OCI-LY7 (cell line): Measurements from ENCODE around the gene FYB2. TPM values are rescaled to one million over a fixed set of nuclear protein-coding genes. Genes with fewer than 3 reads are reported as not detected.

Experiments used
- BruUV-seq: library from RNA; stranded (reverse); fragments of 400-500 nt; replicated peaks from 2 replicates; lab custom pipeline; 2021; lab: Mats Ljungman, UMichigan
- CTCF ChIA-PET: fragments of 300-600 bp; sonication (Branson Sonifier 250); formaldehyde crosslinking; loops from one replicate; lab custom pipeline; 2022; ENCODE audit warnings: antibody characterized with exemption; ENCODE audit not compliant: unreplicated experiment; lab: Charles Lee
- POLR2A ChIA-PET: fragments of 300-600 bp; sonication (Branson Sonifier 250); formaldehyde crosslinking; loops from one replicate; lab custom pipeline; 2022; ENCODE audit warnings: antibody characterized with exemption; lab: Charles Lee
- DNase-seq: peaks from one replicate; pipeline ENCODE4 v3.0.0-alpha.2; 2015; ENCODE audit warnings: low spot score
- H2AFZ ChIP-seq: fragments of 200-600 bp; sonication (generic), shearing (Covaris generic); 2 replicates; pipeline ENCODE4 v1.6.1; 2014; ENCODE audit warnings: mild to moderate bottlenecking, antibody characterized with exemption, low read length, moderate library complexity
- H3K27ac ChIP-seq: fragments of 200-600 bp; sonication (generic); 2 replicates; pipeline ENCODE4 v1.5.1; 2014; ENCODE audit warnings: mixed run types, low read depth, mild to moderate bottlenecking, moderate library complexity, low read length, inconsistent platforms; ENCODE audit not compliant: poor library complexity, severe bottlenecking
- H3K36me3 ChIP-seq: fragments of 200-600 bp; sonication (generic); 2 replicates; pipeline ENCODE4 v1.6.1; 2014; ENCODE audit warnings: mild to moderate bottlenecking, antibody characterized with exemption, low read length, moderate library complexity, mixed read lengths; ENCODE audit not compliant: insufficient read depth
- H3K4me1 ChIP-seq: fragments of 200-600 bp; sonication (generic); 2 replicates; pipeline ENCODE4 v1.5.1; 2014; ENCODE audit warnings: mild to moderate bottlenecking, low read length; ENCODE audit not compliant: insufficient read depth, poor library complexity, severe bottlenecking
- H3K4me2 ChIP-seq: fragments of 200-600 bp; sonication (generic); 2 replicates; pipeline ENCODE4 v1.6.1; 2014; ENCODE audit warnings: mild to moderate bottlenecking, low read length
- H3K4me3 ChIP-seq: fragments of 200-600 bp; sonication (generic); 2 replicates; pipeline ENCODE4 v1.5.1; 2014; ENCODE audit warnings: mild to moderate bottlenecking, low read depth, low read length; ENCODE audit not compliant: poor library complexity, severe bottlenecking
- H3K79me2 ChIP-seq: fragments of 200-600 bp; sonication (generic); 2 replicates; pipeline ENCODE4 v1.6.1; 2016; ENCODE audit warnings: low read depth, mild to moderate bottlenecking, low read length, moderate library complexity, mixed read lengths; ENCODE audit not compliant: insufficient read depth
- H3K9me2 ChIP-seq: fragments of 200-600 bp; sonication (generic); 2 replicates; pipeline ENCODE4 v1.6.1; 2016; ENCODE audit warnings: mild to moderate bottlenecking, low read length, mixed read lengths; ENCODE audit not compliant: insufficient read depth
- H3K9me3 ChIP-seq: fragments of 200-600 bp; sonication (generic); 2 replicates; pipeline ENCODE4 v1.6.1; 2014; ENCODE audit warnings: mild to moderate bottlenecking, mixed run types, low read length, mixed read lengths
- H4K20me1 ChIP-seq: fragments of 200-600 bp; sonication (generic); 2 replicates; pipeline ENCODE4 v1.6.1; 2014; ENCODE audit warnings: mild to moderate bottlenecking, antibody characterized with exemption, low read length, moderate library complexity, mixed read lengths; ENCODE audit not compliant: insufficient read depth
- CTCF ChIP-seq: fragments of 200-600 bp; sonication (generic); conservative IDR thresholded peaks from 2 replicates; pipeline ENCODE4 v1.5.1; 2014; ENCODE audit warnings: mild to moderate bottlenecking, antibody characterized with exemption, low read length, moderate library complexity, mixed read lengths
- EZH2phosphoT487 ChIP-seq: fragments of 200-600 bp; sonication (generic); IDR thresholded peaks from 2 replicates; pipeline ENCODE4 v1.6.1; 2018; ENCODE audit warnings: low read depth, borderline replicate concordance, mild to moderate bottlenecking, mixed run types, antibody characterized with exemption, low read length, moderate library complexity, mixed read lengths
- intact Hi-C: fragments of 100-400 bp; cut with micrococcal nuclease; formaldehyde crosslinking; loops from one replicate; pipeline ENCODE4 v1.10.0; 2022; ENCODE audit not compliant: unreplicated experiment
- total RNA-seq, 2 experiments: library from RNA; depleted of rRNA in 1 of 2; stranded (reverse); fragments of >200 nt in 1 of 2; shearing (Covaris generic) in 1 of 2; gene quantifications; 2 replicates each; pipeline ENCODE4 v1.2.3, GENCODE V29; 2014 to 2022

The FYB2 gene
- total RNA-seq, 2 experiments from 2014 or later, result not detected

- no peak overlapping the region for H3K4me2 ChIP-seq
- CTCF ChIA-PET, result no interaction called here
- H3K79me2 ChIP-seq, result no peaks in the 10 kb centered on the region
- H3K4me3 ChIP-seq, result no peak overlapping the region
- DNase-seq, result no peak
- BruUV-seq, result no TSS peak
- no peak overlapping the region for H3K27ac ChIP-seq
- no peaks in the 10 kb centered on the region for H3K9me3 ChIP-seq
- POLR2A ChIA-PET, result no interaction called here
- no peaks in the 10 kb centered on the region for H3K9me2 ChIP-seq
- H3K36me3 ChIP-seq, result no peaks in the 10 kb centered on the region
- no peaks in the 10 kb centered on the region for H4K20me1 ChIP-seq
- TF ChIP-seq CTCF (no peak), EZH2phosphoT487 (no peak)
- no peak overlapping the region for H2AFZ ChIP-seq
- H3K4me1 ChIP-seq, result no peaks in the 10 kb centered on the region
- intact Hi-C loops, result no loop called here
Observed at GRCh38 chr1:56821462-56821797, 2.2 kb upstream of the FYB2 start.

- peak; percentile 56 for DNase-seq
- Histone ChIP-seq H3K9me3 (no peaks in the 10 kb centered on the region), H3K36me3 (no peaks in the 10 kb centered on the region), H2AFZ (no peak overlapping the region), H3K4me1 (no peaks in the 10 kb centered on the region), H3K4me2 (no peak overlapping the region), H3K4me3 (no peak overlapping the region), H3K79me2 (no peaks in the 10 kb centered on the region), H3K27ac (no peak overlapping the region), H3K9me2 (no peaks in the 10 kb centered on the region), H4K20me1 (no peaks in the 10 kb centered on the region)
- no peak for TF ChIP-seq EZH2phosphoT487
- peak; percentile 91 for TF ChIP-seq CTCF
- BruUV-seq, result no TSS peak
- ChIA-PET CTCF (interaction anchor here (0.6 kb wide), 1 partner anchor 1225 kb away, joined by 3 read pairs; no protein-coding TSS in a partner anchor), POLR2A (no interaction called here)
- intact Hi-C loops, result no loop called here
Observed at GRCh38 chr1:56820755-56821461, 1.7 kb upstream of the FYB2 start.

GRCh38 chr1:56817716-56818463 is 1.3 kb downstream of the FYB2 start:
- CTCF ChIA-PET, result no interaction called here
- no peaks in the 10 kb centered on the region for H3K9me2 ChIP-seq
- no peak for DNase-seq
- H3K4me1 ChIP-seq, result no peaks in the 10 kb centered on the region
- no peak overlapping the region for H3K27ac ChIP-seq
- POLR2A ChIA-PET, result no interaction called here
- no peak overlapping the region for H3K4me2 ChIP-seq
- H4K20me1 ChIP-seq, result no peaks in the 10 kb centered on the region
- H3K9me3 ChIP-seq, result no peaks in the 10 kb centered on the region
- intact Hi-C loops, result no loop called here
- no peak overlapping the region for H2AFZ ChIP-seq
- no peaks in the 10 kb centered on the region for H3K79me2 ChIP-seq
- no peaks in the 10 kb centered on the region for H3K36me3 ChIP-seq
- TF ChIP-seq CTCF, result no peak
- no peak for TF ChIP-seq EZH2phosphoT487
- no peak overlapping the region for H3K4me3 ChIP-seq
- BruUV-seq, result no TSS peak
